ENCODE data around the gene MANBA.

The MANBA gene

DNA sequence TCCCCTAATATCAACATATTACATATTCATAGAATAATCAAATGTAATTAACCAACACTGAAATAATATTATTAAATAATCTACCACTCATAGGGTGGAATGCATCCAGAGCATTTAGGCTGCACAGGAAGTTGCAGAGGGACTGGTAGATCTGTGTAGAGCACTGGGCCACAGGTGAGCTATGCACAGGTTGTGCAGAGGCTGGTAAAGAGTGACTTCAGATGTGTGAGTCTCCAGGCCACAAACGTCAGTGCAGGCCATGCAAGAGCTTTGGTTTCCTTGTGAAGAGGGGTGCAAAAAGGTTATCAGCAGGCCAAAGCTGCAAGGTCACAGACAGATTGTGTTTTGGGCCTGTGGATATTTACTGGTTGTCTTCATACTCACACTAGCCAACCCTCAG, 25.5 kb upstream of the MANBA start:
- in situ Hi-C loops (cut with MboI; ENCODE audit: low pct_unique_long_range_greater_than_20kb, low sequenced_read_pairs, unreplicated experiment), result no loop called here
- TF ChIP-seq CTCF (IDR thresholded peaks at IDR 0.05; ENCODE audit: extremely low read depth, insufficient read depth, missing control alignments), result no peak
- DNase-seq (ENCODE audit: low spot score), result no peak

DNA sequence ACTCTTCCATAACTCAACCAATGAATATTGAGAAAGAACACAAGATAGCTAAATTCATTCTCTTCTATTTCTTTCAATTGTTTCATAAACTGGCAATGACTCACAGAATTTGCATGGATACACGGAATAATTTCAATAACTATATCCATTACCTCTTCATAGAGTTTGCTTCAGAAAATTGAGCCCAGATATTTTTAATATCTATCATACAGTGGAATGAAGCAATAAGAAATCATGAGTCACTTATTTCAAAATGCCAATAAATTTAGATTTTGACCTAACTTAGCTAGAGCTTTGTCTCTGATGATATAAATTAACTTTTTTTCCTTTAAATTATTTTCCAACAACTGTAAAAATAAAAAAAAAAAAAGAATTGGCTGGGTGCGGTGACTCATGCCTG, 22.2 kb upstream of the MANBA start:
- in situ Hi-C loops (cut with MboI; ENCODE audit: low pct_unique_long_range_greater_than_20kb, low sequenced_read_pairs, unreplicated experiment), result no loop called here
- DNase-seq (ENCODE audit: low spot score), result no peak
- TF ChIP-seq CTCF (IDR thresholded peaks at IDR 0.05; ENCODE audit: extremely low read depth, insufficient read depth, missing control alignments), result no peak

GRCh38 chr4:102781570-102781969, 20.8 kb upstream of the MANBA start:
- TF ChIP-seq CTCF (IDR thresholded peaks at IDR 0.05; ENCODE audit: extremely low read depth, insufficient read depth, missing control alignments), result no peak
- in situ Hi-C loops (cut with MboI; ENCODE audit: low pct_unique_long_range_greater_than_20kb, low sequenced_read_pairs, unreplicated experiment), result no loop called here

GRCh38 chr4:102780476-102781144, 19.8 kb upstream of the MANBA start:
- no peak for TF ChIP-seq CTCF (IDR thresholded peaks at IDR 0.05; ENCODE audit: extremely low read depth, insufficient read depth, missing control alignments)
- DNase-seq (ENCODE audit: low spot score), result no peak
- in situ Hi-C loops (cut with MboI; ENCODE audit: low pct_unique_long_range_greater_than_20kb, low sequenced_read_pairs, unreplicated experiment), result no loop called here

More at GRCh38 chr4:102781570-102781969, 20.8 kb upstream of the MANBA start:
- DNase-seq (ENCODE audit: low spot score), result no peak

GRCh38 chr4:102779204-102779603, 18.4 kb upstream of the MANBA start:
- DNase-seq (ENCODE audit: low spot score), result no peak
- TF ChIP-seq CTCF (IDR thresholded peaks at IDR 0.05; ENCODE audit: extremely low read depth, insufficient read depth, missing control alignments), result no peak
- in situ Hi-C loops (cut with MboI; ENCODE audit: low pct_unique_long_range_greater_than_20kb, low sequenced_read_pairs, unreplicated experiment), result no loop called here

DNA sequence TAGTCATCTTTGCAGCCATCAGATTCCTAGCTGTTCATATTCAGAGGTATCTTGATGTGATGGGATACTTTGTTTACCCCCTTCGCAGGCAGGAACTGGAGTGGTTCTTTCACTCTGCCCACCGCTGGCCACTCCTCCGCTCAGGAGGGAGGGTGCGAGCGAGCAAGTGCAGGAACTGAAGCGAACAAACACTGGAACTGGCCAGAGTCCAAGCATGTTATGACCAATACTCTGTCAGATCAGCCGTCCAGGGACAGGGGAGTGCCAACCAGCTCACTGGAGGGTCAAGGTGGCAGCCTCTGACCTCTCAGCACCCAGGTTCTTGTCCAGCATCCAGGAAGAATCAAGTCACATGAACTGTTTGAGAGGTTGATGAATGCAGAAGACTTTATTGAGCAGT, 18.0 kb upstream of the MANBA start:
- no peak for DNase-seq (ENCODE audit: low spot score)
- no peak for TF ChIP-seq CTCF (IDR thresholded peaks at IDR 0.05; ENCODE audit: extremely low read depth, insufficient read depth, missing control alignments)
- in situ Hi-C loops (cut with MboI; ENCODE audit: low pct_unique_long_range_greater_than_20kb, low sequenced_read_pairs, unreplicated experiment), result no loop called here
